ENCODE data around the gene PER1. TPM values are rescaled to one million over a fixed set of nuclear protein-coding genes. Genes with fewer than 3 reads are reported as not detected.

Gene PER1
- total RNA-seq, 1 experiment from 2014 or later, result 5.6 TPM

DNA sequence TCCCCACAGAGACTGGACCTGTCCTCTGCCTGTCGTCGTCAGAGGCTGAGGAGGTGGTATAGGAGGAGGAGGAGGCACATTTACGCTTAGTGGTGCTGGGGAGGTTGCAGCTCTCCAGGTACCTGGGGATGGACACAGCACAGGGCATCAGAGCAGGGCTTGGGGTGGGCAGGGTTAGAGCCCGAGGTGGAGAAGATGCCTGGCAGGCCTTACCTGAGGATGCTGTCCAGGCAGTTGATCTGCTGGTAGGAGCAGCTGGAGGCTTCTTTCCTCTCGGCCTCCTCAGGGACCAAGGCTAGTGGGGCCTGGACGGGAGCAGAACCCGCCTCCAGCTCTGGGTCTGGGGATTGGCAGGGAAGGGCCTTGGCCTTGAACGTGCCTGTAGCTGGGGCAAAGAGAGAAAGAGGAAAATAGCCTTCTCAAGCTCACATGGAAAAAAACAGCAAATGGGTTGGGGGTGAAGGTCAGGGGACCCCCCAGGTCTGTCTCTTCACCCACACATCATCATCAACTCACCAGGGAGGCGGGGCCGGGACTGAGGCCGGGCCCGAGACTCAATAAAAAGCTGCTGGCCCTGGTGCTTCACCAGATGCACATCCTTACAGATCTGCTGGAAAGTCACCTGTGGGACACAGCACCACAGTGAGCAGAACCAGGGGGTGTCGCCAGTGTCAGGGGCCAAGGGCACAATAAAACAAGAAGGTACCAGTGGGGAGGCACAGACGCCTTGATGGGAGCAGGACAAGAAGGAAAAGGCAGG is 5.6 kb downstream of the PER1 start:
- in situ Hi-C loops (cut with HindIII; ENCODE audit: low pct_unique_long_range_greater_than_20kb, low sequenced_read_pairs), result no loop called here
- no peak for DNase-seq (ENCODE audit: low read depth)

GRCh38 chr17:8145811-8146210 is 6.4 kb downstream of the PER1 start:
- DNase-seq (ENCODE audit: low read depth), result no peak
- in situ Hi-C loops (cut with HindIII; ENCODE audit: low pct_unique_long_range_greater_than_20kb, low sequenced_read_pairs), result no loop called here

- in situ Hi-C loops (cut with HindIII; ENCODE audit: low pct_unique_long_range_greater_than_20kb, low sequenced_read_pairs), result no loop called here
- DNase-seq (ENCODE audit: low read depth), result no peak
These were observed 7.6 kb downstream of the PER1 start for GRCh38 chr17:8144401-8145231.

- DNase-seq (ENCODE audit: low read depth), result no peak
- in situ Hi-C loops (cut with HindIII; ENCODE audit: low pct_unique_long_range_greater_than_20kb, low sequenced_read_pairs), result no loop called here
These were observed 8.4 kb downstream of the PER1 start for GRCh38 chr17:8143581-8144400.

DNA sequence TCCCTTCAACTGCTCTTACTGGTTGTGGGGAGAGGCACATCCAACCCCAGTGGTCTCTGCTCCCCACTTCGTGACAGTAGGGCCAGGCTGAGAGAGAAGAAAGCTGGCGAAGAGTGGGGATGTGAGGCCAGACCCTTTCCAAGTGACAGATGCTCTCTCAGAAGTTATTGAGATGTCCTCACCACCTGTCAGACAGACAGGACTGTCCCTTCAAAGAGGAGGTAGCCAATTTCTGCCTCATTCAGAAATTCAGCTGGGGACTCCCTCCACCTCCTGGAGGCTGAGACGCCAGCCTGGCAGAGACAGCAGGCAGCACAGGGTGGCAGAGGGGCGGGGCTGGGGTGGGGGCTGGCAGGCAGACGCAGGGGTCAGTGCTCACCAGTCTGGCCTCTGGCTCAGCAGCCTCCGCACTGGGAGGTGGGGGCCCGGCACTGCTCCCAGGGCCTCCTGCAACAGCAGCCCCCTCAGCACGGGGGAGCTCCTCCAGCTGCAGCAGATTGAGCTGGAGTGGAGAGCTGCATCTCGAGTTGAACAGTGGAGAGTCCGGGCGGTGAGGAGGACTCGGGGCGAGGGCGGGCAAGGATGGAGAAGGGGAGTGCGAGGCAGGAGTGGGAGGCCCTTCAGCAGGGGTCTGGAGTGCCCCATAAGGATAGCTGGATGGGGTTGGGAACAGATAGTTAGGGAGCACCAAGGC is 9.2 kb downstream of the PER1 start:
- no peak for DNase-seq (ENCODE audit: low read depth)
- in situ Hi-C loops (cut with HindIII; ENCODE audit: low pct_unique_long_range_greater_than_20kb, low sequenced_read_pairs), result no loop called here

- in situ Hi-C loops (cut with HindIII; ENCODE audit: low pct_unique_long_range_greater_than_20kb, low sequenced_read_pairs), result no loop called here
- no peak for DNase-seq (ENCODE audit: low read depth)
These were observed 9.9 kb downstream of the PER1 start for GRCh38 chr17:8142158-8142886.

DNA sequence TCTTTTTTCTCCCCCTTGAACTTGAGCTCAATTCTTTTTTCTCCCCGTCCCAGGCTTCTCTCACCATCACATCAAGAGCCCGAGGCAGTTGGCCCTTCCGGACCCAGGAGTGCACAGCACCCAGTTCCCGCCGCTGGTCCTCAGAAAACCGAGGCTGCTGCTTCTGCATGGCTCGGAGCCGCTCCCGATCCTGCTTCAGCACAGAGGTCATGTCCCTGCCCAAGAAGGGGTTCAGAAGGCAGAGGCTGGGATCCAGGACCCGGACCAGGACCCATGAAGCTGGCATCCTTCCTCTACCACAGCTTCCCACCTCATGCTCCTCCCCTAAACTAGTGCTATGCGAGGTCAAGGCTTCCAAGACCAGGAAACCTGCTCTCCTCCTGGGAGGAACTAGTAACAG is 10.5 kb downstream of the PER1 start:
- no peak for DNase-seq (ENCODE audit: low read depth)
- in situ Hi-C loops (cut with HindIII; ENCODE audit: low pct_unique_long_range_greater_than_20kb, low sequenced_read_pairs), result no loop called here

DNA sequence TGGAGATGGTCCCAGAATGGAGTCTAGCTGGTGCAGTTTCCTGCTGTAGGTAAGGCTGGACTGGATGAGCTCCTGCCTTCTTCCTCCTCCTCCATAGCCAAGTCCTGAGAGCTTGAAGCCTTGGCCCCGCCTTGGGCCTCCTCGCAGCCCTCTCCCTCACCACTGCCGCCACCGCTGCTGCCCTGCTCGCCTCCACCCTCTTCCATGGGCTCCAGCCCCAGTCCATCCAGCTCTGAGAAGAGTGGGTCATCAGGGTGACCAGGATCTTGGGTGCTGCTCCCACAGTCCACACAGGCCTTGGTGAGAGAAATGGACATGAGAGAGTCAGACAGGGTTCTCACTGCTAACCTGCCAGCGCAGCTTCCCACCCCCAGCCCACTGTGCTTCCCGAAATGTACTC is 11.2 kb downstream of the PER1 start:
- in situ Hi-C loops (cut with HindIII; ENCODE audit: low pct_unique_long_range_greater_than_20kb, low sequenced_read_pairs), result no loop called here
- no peak for DNase-seq (ENCODE audit: low read depth)

- in situ Hi-C loops (cut with HindIII; ENCODE audit: low pct_unique_long_range_greater_than_20kb, low sequenced_read_pairs), result no loop called here
These were observed 11.9 kb downstream of the PER1 start for GRCh38 chr17:8140065-8141029.

GRCh38 chr17:8138672-8139371 is 13.4 kb downstream of the PER1 start:
- DNase-seq (ENCODE audit: low read depth), result peak; percentile 97
- in situ Hi-C loops (cut with HindIII; ENCODE audit: low pct_unique_long_range_greater_than_20kb, low sequenced_read_pairs), result no loop called here

More at GRCh38 chr17:8140065-8141029, 11.9 kb downstream of the PER1 start:
- DNase-seq (ENCODE audit: low read depth), result no peak

GRCh38 chr17:8138374-8138671 is 13.9 kb downstream of the PER1 start:
- no peak for DNase-seq (ENCODE audit: low read depth)
- in situ Hi-C loops (cut with HindIII; ENCODE audit: low pct_unique_long_range_greater_than_20kb, low sequenced_read_pairs), result no loop called here

DNA sequence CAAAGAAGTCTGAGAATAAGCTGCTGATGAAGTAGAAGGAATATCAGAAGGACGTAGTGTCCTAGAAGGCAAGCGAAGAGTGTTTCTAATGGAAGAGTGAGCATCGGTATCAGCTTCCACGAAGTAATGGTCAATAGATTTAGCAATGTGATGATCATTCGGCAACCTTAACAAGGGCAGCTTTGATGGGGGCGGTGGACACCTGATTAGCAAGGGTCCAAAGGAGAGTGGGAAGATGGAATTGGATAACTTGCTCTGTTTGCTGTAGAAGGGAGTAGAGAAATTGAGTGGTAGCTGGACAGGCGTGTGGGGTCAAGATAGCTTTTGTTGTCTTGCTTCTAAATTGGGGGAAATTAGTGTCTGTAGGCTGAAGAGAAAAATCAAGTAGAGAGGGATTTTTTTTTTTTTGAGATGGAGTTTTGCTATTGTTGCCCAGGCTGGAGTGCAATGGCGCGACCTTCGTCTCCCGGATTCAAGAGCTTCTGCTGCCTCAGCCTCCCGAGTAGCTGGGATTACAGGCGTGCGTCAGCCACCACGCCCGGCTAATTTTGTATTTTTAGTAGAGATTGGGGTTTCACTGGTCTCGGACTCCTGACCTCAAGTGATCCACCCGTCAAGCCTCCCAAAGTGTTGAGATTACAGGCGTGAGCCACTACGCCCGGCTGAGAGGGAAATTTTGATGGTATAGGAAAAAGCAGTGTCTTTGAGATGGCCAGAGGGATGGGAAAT is 14.4 kb downstream of the PER1 start:
- in situ Hi-C loops (cut with HindIII; ENCODE audit: low pct_unique_long_range_greater_than_20kb, low sequenced_read_pairs), result no loop called here
- DNase-seq (ENCODE audit: low read depth), result no peak

DNA sequence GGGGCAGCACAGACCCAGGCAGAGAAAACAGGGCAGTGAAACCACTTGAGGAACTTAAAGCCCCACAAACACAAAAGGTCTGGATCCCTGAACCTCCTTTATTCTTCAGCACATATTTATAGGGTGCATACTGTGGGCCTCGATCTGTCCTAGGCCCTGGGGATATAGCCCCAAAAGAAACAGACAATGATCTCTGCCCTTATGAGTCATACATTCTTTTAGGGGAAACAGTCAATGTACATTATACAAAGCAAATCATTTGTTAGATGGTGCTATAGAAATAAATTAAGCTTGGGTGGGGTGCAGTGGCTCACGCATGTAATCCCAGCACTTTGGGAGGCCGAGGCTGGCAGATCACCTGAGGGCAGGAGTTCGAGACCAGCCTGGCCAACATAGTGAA is 18.3 kb downstream of the PER1 start:
- in situ Hi-C loops (cut with HindIII; ENCODE audit: low pct_unique_long_range_greater_than_20kb, low sequenced_read_pairs), result no loop called here
- no peak for DNase-seq (ENCODE audit: low read depth)

DNA sequence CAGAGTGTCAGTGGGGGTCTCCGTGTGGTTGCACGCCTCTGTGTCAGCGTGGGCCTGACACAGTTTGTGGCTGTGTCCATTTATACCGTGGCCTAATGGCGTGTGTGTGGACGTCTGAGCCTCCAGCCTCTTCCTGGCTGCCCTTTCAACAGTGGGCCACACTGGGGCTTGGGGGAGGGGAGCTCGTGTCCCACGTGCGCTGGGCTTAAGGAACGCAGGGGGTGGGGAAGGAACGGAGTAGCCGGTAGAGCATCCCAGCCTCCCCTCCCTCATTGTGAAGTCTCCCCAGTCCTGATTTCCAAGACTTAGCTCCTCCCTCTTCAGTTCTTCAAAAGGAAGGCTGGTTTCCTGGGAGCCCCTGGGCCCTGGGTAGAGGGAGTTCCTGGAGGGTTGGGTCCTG is 18.8 kb downstream of the PER1 start:
- in situ Hi-C loops (cut with HindIII; ENCODE audit: low pct_unique_long_range_greater_than_20kb, low sequenced_read_pairs), result no loop called here
- DNase-seq (ENCODE audit: low read depth), result no peak

DNA sequence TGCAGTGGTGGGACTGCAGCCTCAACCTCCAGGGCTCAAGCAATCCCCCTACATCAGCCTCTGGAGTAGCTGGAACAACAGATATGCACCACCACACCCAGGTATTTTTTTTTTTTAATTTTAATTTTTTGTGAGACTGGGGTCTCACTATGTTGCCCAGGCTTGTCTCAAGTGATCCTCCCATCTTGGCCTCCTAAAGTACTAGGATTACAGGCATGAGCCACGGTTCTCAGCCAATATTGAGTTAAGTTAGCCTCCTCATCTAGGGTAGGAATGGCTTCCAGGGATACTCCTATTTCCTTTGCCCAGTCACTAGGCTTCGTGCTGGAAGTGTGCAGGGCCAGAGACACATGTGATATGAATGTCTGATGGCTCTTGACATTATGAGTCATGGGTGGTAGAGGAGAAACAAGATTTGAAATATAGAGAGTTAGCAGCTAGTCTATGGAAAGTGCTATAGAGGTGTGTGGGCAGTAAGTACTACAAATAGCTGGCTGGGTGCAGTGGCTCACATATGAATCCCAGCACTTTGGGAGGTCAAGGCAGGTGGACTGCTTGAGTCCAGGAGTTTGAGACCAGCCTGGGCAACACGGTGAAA is 20.3 kb downstream of the PER1 start:
- in situ Hi-C loops (cut with HindIII; ENCODE audit: low pct_unique_long_range_greater_than_20kb, low sequenced_read_pairs), result no loop called here
- DNase-seq (ENCODE audit: low read depth), result peak; percentile 26

All from Caki2 (cell line).